PFSK-1 (cell line): ENCODE measurements around the gene SLC1A2.

Experiments used
- POLR2AphosphoS5 ChIP-seq: IDR thresholded peaks from 2 replicates; pipeline ENCODE4 v1.6.1; 2012; ENCODE audit warnings: low read depth, mild to moderate bottlenecking, control low read depth, low read length, moderate library complexity
- TAF1 ChIP-seq: IDR thresholded peaks from 2 replicates; pipeline ENCODE4 v1.6.1; 2012; ENCODE audit warnings: low read length, control low read depth, borderline replicate concordance; ENCODE audit not compliant: insufficient read depth

- TF ChIP-seq TAF1 = no peak
- TF ChIP-seq POLR2AphosphoS5 = no peak
These were observed 170.6 kb downstream of the SLC1A2 start for GRCh38 chr11:35248558-35249323.
